Subcutaneous adipose tissue (tissue), 4 donors: Measurements from ENCODE around the gene MEGF11. TPM values are rescaled to one million over a fixed set of nuclear protein-coding genes. Genes with fewer than 3 reads are reported as not detected.

Source experiments
- CTCF ChIP-seq: fragments of 450-650 bp; IDR thresholded peaks from one replicate; pipeline ENCODE4 v1.5.1; 2016; ENCODE audit warnings: low read depth, mild to moderate bottlenecking, control low read depth, antibody characterized with exemption, moderate library complexity
- total RNA-seq, 4 donors: library from RNA; depleted of rRNA; stranded (reverse); fragments of >200 nt; gene quantifications; one replicate each; pipeline ENCODE4 v1.1.0, GENCODE V29; 2016

MEGF11 gene
- total RNA-seq, 4 donors from 2014 or later, result not detected

GRCh38 chr15:66156310-66156975 lies 97.1 kb downstream of the MEGF11 start:
- TF ChIP-seq CTCF, result no peak

- TF ChIP-seq CTCF, result no peak
Observed at GRCh38 chr15:66155065-66155464, 98.5 kb downstream of the MEGF11 start.

GRCh38 chr15:66154581-66154980 lies 99.0 kb downstream of the MEGF11 start:
- no peak for TF ChIP-seq CTCF

- TF ChIP-seq CTCF, result no peak
Observed at GRCh38 chr15:66153549-66154415, 99.8 kb downstream of the MEGF11 start.

GRCh38 chr15:66152650-66153049 lies 100.9 kb downstream of the MEGF11 start:
- no peak for TF ChIP-seq CTCF

- no peak for TF ChIP-seq CTCF
Observed at GRCh38 chr15:66151809-66152208, 101.7 kb downstream of the MEGF11 start.

GRCh38 chr15:66149871-66150270 lies 103.7 kb downstream of the MEGF11 start:
- no peak for TF ChIP-seq CTCF
